Myocyte (in vitro differentiated cells): ENCODE results near the gene BCKDK. TPM values are rescaled to one million over a fixed set of nuclear protein-coding genes. Genes with fewer than 3 reads are reported as not detected.
A peak's percentile ranks its signal among the peaks of the same experiment; 100 is the strongest.
"Not testable (repeated sequence)": the region's sequence is repeated elsewhere in the genome, so short reads cannot be mapped to it uniquely, and the experiment has no call there.

Experiments used
- DNase-seq: peaks from one replicate; pipeline ENCODE4 v3.0.0-alpha.2; 2012; ENCODE audit warnings: low read depth
- total RNA-seq: library from RNA; depleted of rRNA; stranded (reverse); fragments of >200 nt; gene quantifications from 2 replicates; pipeline ENCODE4 v1.2.3, GENCODE V29; 2014

The BCKDK gene
- total RNA-seq, 1 donor from 2014 or later: 158 TPM

DNA sequence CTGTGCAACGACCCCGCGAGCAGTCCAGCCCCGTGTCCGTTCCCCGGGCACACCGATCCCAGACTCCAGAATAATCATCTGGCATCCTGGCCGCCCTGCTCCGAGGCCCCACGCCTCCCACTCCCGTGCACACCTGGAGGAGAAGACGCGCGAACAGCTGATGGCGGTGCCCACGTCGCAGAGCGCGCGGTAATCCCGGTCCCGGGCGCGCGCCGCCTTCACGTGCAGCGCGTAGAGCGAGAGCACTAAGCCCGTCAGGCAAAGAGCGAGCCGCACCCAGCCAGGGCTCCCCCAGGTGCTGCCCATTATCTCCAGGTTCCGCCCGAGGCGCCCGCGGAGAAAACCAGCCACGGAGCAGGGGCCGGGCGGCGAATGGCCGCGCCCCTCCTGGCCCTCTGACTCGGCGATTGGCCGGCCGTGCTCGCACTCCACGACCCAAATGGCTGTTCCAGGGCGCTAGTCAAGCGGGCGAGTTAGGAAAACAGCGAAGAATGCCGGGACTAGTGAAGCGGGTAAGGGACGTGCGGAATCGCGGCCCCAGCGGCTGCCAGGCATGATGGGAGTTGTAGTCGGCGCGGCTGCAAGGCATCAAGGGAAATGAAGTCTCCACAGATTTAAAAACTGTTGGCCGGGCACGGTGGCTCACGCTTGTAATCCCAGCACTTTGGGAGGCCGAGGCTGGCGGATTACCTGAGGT is 13.6 kb upstream of the BCKDK start, which contains the start of gene VKORC1:
VKORC1 (minus strand) TSS at position 374 of the 697 bp plus-strand sequence; CDS start at position 306, 68 bp downstream.
- peak; percentile 99 for DNase-seq

DNA sequence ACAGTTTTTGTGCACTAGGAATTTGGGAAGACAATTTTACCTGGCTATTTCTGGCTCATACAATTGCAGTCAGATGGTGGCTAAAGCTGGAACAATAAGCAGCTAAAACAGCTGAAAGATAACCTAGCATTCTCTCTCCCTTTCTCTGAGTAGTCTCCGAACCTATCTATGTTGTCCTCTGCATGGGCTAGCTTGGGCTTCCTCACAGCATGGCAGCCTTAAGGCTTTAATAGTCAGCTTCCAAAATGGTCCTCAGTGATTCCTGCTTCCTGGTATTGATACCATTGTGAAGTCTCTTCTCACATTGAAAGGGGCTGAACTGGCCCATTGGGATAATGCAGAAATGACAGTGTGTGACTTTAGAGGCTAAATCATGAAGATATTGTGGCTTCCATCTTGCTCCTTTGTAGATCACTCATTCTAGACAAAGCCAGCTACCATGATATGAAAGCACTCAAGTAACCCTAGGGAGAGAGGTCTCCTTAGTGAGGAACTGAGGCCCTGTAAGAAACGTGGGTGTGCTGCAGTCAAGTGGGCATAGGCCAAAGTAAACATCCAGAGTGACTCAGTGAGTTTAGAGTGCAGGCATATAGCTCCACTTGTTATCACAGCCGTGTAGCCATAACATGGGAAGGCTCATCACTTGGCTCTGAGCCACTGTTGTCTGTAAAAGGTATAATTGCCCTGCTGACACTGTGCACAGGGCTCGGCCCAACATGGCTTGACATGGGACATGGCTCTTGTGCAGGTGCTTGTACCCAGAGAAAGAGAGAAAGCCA is 8.1 kb upstream of the BCKDK start:
- no peak for DNase-seq

DNA sequence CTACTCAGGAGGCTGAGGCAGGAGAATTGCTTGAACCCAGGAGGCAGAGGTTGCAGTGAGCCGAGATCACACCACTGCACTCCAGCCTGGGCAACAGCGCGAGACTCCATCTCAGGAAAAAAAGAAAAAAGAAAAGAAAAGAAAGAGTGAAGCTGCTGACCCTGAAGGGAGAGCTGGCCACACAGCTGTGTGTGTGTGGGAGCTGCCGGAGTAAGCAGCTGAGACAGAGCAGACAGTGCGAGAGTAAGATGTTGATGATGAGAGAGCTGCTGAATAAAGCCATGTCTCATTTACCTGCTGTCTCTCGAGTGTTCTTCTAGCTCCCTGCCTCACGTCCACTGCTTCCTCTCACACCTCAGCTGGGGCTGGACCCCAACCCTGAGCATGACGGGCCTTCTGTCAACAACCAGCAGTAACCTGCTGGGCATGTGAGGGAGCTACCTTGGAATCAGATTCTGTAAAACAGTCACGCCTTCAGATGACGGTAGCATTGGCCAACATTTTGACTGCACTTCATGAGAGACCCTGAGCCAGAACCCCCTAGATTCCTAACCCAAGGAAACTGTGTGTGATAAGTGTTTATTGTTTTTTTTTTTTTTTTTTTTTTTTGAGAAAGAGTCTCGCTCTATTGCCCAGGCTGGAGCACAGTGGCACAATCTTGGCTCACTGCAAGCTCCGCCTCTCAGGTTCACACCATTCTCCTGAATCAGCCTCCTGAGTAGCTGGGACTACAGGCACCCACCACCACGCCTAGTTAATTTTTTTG is 7.1 kb upstream of the BCKDK start:
- not testable (repeated sequence) for DNase-seq

GRCh38 chr16:31105677-31106213 is 2.4 kb upstream of the BCKDK start:
- DNase-seq: peak; percentile 81

DNA sequence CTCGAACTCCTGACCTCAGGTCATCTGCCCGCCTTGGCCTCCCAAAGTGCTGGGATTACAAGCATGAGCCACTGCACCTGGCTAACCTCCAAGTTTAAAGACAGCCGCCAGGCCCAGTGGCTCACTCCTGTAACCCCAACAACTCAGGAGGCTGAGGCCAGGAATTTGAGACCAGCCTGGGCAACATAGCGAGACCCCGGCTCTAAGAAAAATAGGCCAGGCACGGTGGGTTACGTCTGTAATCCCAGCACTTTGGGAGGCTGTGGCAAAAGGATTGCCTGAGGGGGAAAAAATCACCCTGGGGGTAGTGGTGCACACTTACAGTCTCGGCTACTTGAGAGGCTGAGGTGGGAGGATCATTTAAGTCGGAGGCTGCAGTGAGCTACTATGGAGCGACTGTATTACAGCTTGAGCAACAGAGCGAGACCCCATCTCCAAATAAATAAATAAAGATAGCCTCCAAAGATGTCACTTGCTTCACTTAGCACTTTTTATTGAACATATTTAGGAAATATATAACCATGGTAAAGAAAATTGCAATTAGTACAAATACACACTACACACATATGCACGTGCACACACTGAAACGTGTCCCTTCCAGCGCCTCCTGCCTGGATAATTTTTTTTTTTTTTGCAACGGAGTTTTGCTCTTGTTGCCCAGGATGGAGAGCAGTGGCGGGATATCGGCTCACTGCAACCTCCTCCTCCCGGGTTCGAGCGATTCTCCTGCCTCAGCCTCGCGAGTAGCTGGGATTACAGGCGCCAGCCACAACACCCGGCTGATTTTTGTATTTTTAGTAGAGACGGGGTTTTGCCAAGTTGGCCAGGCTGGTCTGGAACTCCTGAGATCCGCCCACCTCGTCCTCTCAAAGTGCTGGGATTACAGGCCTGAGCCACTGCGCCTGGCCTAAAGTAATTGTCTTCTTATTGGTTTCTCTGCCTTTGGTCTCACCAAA is 1.4 kb upstream of the BCKDK start:
- no peak for DNase-seq

GRCh38 chr16:31107465-31107867 is 720 bp upstream of the BCKDK start:
- no peak for DNase-seq

DNA sequence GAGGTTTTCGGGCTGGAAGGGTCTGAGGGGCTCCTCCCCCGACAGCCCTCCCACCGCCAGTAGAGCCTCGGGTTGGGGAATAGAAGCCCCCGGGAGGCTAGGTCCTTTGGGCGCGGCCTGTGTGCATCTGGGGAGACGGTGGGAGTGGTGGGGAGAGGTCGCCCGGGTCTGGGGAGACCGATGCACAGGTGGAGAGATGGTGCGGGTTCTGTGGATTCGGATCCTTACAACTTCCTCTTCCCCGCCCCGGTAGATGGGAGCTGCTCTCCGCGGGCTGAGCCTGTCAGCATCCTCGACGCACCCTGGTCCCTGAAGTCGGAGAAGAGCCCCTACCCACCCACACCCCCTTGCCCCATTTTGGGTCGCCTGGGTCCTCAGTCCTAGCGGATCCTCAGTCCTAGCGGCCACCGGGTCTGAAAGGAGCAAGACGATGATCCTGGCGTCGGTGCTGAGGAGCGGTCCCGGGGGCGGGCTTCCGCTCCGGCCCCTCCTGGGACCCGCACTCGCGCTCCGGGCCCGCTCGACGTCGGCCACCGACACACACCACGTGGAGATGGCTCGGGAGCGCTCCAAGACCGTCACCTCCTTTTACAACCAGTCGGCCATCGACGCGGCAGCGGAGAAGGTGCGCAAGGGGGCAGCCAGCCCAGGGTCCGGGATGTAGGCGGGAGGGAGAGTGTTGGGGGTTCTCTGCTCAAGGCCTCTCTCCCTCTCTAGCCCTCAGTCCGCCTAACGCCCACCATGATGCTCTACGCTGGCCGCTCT is 790 bp downstream of the BCKDK start:
- no peak for DNase-seq

- no peak for DNase-seq
Measured at GRCh38 chr16:31109622-31110021, 1.4 kb downstream of the BCKDK start.

DNA sequence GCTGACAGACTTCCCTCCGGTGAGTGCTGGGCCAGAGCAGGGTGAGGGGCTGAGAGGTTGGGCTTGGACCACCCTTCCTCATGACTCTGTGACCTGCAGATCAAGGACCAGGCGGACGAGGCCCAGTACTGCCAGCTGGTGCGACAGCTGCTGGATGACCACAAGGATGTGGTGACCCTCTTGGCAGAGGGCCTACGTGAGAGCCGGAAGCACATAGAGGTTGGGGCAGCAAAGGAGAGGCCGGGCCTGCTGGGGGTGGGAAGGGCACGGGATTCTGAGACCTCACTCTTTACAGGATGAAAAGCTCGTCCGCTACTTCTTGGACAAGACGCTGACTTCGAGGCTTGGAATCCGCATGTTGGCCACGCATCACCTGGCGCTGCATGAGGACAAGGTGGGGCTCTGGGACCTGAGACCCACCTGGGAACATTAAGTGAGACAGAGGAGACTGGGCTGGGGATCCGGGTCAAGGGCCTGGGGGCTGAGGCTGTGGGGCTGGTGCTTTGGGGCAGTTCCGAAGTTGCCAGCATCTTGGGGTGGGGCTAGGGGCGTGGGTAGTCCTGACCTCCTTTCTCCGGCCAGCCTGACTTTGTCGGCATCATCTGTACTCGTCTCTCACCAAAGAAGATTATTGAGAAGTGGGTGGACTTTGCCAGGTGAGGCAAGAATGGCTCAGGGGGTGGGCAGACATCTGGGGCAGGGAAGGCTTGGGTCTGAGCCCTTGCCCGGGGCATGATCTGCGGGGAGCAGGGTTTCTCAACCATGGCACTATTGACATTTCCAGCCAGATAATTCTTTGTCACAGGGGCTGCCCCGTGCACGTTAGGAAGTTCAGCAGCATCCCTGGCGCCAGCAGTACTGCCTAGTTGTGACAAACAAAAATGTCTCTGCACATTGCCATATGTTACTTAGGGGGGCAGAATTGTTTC is 2.2 kb downstream of the BCKDK start:
- DNase-seq: peak; percentile 98

GRCh38 chr16:31111881-31112466 is 3.8 kb downstream of the BCKDK start:
- no peak for DNase-seq

- no peak for DNase-seq
Measured at GRCh38 chr16:31112711-31113110, 4.5 kb downstream of the BCKDK start.

GRCh38 chr16:31113121-31114120 is 5.2 kb downstream of the BCKDK start:
- DNase-seq: peak; percentile 78

DNA sequence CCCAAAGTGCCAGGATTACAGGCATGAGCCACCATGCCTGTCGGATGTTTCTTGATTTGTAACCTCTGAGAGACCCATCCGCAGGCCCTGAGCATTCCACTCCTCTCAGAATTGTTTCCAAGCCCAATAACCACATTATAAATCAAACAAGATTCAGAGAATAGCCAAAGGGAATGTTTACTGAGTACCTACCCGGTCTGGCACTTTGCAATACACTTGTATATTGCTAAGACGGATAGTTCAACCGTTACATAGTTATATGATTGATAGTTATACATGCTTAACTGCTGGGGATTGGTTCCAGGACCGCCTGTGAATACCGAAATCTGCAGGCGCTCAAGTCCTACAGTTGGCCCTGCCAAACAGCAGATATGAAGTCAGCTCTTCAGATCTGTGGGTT is 6.3 kb downstream of the BCKDK start:
- no peak for DNase-seq

DNA sequence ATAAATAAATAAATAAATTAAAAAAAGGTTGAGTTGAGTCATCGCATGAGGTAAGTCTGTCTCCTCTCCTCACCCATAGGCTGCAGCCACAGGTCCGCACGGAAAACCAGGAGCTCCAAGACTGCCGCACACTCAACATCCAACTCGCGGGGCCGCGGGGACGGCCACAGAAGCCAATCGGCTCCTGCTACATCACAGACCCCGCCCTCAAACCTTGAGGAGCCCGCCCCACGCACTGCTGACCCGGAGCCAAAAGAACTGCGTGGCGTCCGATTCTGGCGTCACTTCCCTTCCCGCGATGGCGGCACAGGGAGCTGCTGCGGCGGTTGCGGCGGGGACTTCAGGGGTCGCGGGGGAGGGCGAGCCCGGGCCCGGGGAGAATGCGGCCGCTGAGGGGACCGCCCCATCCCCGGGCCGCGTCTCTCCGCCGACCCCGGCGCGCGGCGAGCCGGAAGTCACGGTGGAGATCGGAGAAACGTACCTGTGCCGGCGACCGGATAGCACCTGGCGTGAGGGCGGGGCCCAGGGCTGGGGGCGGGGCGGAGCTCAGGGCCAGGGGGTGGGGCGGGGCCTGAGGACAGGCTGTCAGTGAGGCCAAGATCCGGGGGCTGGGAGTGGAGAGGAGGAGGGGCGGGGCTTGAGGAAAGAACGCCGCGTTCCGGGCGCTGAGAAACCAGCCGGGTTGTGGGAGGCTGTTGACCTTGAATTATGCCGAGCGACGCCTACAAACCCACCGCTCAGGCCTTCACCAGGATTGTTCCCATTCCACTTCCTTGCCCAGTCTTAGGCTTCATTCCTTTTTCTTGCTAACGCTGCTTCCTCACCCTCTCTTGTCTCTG is 9.4 kb downstream of the BCKDK start, which contains the start of gene KAT8:
KAT8 (plus strand) TSS at position 281 of the 839 bp plus-strand sequence; CDS start at position 299, 18 bp downstream.
- DNase-seq: peak; percentile 99
